HL-60 (cell line): ENCODE measurements around the gene WDR19.

Experiments
- CTCF ChIP-seq: IDR thresholded peaks from one replicate; pipeline ENCODE4 v1.5.1; 2011; ENCODE audit warnings: low read length, control low read depth, inconsistent platforms; ENCODE audit not compliant: insufficient read depth
- POLR2AphosphoS5 ChIP-seq: IDR thresholded peaks from 2 replicates; pipeline ENCODE4 v1.6.1; 2012; ENCODE audit warnings: low read depth
- TF ChIP-seq, protein P1 (sequence below): IDR thresholded peaks from 2 replicates; pipeline ENCODE4 v1.6.1; 2012; ENCODE audit warnings: low read depth; ENCODE audit not compliant: insufficient replicate concordance

DNA sequence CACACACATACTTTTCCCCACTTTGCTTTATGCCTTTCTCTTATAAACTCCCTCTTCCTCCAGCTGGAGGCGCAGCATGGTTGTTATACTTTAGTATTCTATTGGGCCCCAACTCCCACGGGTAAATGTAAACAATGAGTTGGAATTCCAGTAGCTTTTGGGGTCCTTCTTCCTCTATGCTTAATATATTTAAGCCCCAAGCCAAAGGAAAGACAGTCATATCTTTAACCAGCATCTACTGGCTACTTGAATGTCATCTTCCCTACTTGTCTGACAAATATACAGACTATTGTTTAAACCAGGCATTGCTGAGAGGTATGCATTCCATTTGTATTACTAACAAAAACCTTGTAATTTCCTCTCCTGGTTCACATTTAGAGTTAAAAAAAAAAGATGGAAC lies 72.9 kb downstream of the WDR19 start:
- no peak for TF ChIP-seq CTCF
- no peak for TF ChIP-seq POLR2AphosphoS5
- TF ChIP-seq, protein P1, sequence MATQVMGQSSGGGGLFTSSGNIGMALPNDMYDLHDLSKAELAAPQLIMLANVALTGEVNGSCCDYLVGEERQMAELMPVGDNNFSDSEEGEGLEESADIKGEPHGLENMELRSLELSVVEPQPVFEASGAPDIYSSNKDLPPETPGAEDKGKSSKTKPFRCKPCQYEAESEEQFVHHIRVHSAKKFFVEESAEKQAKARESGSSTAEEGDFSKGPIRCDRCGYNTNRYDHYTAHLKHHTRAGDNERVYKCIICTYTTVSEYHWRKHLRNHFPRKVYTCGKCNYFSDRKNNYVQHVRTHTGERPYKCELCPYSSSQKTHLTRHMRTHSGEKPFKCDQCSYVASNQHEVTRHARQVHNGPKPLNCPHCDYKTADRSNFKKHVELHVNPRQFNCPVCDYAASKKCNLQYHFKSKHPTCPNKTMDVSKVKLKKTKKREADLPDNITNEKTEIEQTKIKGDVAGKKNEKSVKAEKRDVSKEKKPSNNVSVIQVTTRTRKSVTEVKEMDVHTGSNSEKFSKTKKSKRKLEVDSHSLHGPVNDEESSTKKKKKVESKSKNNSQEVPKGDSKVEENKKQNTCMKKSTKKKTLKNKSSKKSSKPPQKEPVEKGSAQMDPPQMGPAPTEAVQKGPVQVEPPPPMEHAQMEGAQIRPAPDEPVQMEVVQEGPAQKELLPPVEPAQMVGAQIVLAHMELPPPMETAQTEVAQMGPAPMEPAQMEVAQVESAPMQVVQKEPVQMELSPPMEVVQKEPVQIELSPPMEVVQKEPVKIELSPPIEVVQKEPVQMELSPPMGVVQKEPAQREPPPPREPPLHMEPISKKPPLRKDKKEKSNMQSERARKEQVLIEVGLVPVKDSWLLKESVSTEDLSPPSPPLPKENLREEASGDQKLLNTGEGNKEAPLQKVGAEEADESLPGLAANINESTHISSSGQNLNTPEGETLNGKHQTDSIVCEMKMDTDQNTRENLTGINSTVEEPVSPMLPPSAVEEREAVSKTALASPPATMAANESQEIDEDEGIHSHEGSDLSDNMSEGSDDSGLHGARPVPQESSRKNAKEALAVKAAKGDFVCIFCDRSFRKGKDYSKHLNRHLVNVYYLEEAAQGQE: no peak
